ENCODE data around the gene PLXDC2. TPM values are rescaled to one million over a fixed set of nuclear protein-coding genes. Genes with fewer than 3 reads are reported as not detected.
"Not testable (repeated sequence)": the region's sequence is repeated elsewhere in the genome, so short reads cannot be mapped to it uniquely, and the experiment has no call there.

PLXDC2 gene
- total RNA-seq, 1 donor = 46.2 TPM

GRCh38 chr10:20166096-20166675 lies 350.0 kb downstream of the PLXDC2 start:
- no peaks in the 10 kb centered on the region for H3K27me3 ChIP-seq (ENCODE audit: insufficient read depth, low read length)
- no peaks in the 10 kb centered on the region for H3K4me1 ChIP-seq (ENCODE audit: insufficient read depth, low read length)
- H3K9me3 ChIP-seq (ENCODE audit: low read depth, low read length) = no peaks in the 10 kb centered on the region
- H3K4me3 ChIP-seq (ENCODE audit: low read length) = no peak overlapping the region

DNA sequence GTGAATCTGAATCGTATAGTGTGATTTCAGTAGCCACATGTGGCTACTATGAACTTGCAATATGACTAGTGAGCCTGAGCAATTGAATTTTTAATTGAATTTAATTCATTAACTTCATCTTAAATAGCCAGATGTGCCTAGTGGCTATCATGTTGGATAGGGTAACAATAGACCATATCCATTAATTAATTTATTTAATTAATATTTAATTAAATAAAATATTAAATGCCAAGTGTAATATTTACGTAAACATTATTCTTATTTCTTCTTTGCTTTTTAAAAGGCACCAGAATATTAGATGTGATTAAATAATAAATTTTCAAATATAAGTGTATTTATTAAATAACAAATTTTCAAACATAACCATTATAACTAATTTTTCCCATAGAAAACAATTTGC lies 354.4 kb downstream of the PLXDC2 start:
- H3K9me3 ChIP-seq (ENCODE audit: low read depth, low read length) = no peaks in the 10 kb centered on the region
- H3K27me3 ChIP-seq (ENCODE audit: insufficient read depth, low read length) = no peaks in the 10 kb centered on the region
- H3K4me1 ChIP-seq (ENCODE audit: insufficient read depth, low read length) = no peaks in the 10 kb centered on the region
- no peak overlapping the region for H3K4me3 ChIP-seq (ENCODE audit: low read length)

GRCh38 chr10:20173046-20173445 lies 356.8 kb downstream of the PLXDC2 start:
- Histone ChIP-seq H3K4me1 (ENCODE audit: insufficient read depth, low read length) (no peaks in the 10 kb centered on the region), H3K27me3 (ENCODE audit: insufficient read depth, low read length) (no peaks in the 10 kb centered on the region), H3K4me3 (ENCODE audit: low read length) (no peak overlapping the region), H3K9me3 (ENCODE audit: low read depth, low read length) (no peaks in the 10 kb centered on the region)

DNA sequence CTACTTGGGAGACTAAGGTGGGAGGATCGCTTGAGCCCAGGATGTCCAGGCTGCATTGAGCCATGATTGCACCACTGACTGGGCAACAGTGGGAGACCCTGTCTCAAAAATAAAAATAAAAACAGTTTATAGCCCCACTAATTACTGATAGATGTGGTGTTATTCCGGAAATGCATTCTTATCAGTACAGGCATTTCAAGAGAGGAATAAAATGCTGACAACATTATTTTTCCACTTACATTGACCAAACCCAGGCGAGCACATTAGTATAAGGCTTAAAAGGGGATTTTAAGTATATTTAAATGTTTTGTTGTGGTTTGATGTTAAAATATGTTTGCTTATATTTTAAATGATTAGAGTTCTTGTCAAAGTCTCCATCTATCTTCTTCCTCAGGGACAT lies 359.5 kb downstream of the PLXDC2 start:
- Histone ChIP-seq H3K27me3 (ENCODE audit: insufficient read depth, low read length) (no peaks in the 10 kb centered on the region), H3K9me3 (ENCODE audit: low read depth, low read length) (no peaks in the 10 kb centered on the region), H3K4me3 (ENCODE audit: low read length) (no peak overlapping the region), H3K4me1 (ENCODE audit: insufficient read depth, low read length) (no peaks in the 10 kb centered on the region)

DNA sequence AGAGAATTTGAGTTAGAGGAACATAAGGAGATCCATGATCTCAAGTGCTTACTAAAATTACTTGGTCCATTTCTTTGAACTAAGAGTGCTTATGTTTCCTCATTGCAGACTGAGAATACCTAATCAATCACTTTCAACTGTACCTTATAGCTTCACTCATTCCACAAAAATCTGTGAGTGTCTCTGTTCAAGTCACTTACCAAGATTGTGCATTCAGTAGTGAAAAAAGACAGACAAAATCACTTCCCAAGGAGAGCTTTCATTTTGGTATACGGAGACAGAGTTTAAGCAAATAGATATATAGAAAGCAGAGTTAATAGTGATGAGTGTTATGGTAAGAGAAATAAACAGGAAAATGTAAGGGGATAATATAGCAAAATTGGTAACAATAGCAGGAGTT lies 364.5 kb downstream of the PLXDC2 start:
- Histone ChIP-seq H3K27me3 (ENCODE audit: insufficient read depth, low read length) (no peaks in the 10 kb centered on the region), H3K4me1 (ENCODE audit: insufficient read depth, low read length) (no peaks in the 10 kb centered on the region), H3K9me3 (ENCODE audit: low read depth, low read length) (no peaks in the 10 kb centered on the region), H3K4me3 (ENCODE audit: low read length) (no peak overlapping the region)

- Histone ChIP-seq H3K4me3 (ENCODE audit: low read length) (no peak overlapping the region), H3K27me3 (ENCODE audit: insufficient read depth, low read length) (no peaks in the 10 kb centered on the region)
Observed at GRCh38 chr10:20181434-20181833, 365.2 kb downstream of the PLXDC2 start.

DNA sequence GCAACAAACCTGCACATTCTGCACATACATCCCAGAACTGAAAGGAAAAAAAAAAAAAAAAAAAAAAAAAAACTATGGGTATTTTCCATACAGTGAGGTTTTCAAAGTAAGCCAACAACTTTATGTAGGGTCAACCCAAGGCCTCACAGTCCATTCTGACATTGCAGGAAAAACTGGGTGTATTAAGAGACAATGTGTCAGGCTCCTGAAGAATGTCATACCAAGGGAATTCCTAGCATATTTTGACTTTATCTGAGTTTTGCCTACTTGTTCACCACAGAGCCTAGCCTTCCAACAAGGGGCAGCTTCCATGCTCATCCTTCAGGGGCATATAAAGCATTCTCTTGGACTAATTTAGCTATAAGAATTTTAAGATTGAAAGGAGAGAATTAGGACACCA lies 368.9 kb downstream of the PLXDC2 start:
- no peak overlapping the region for H3K4me3 ChIP-seq (ENCODE audit: low read length)
- no peaks in the 10 kb centered on the region for H3K9me3 ChIP-seq (ENCODE audit: low read depth, low read length)
- no peaks in the 10 kb centered on the region for H3K4me1 ChIP-seq (ENCODE audit: insufficient read depth, low read length)
- H3K27me3 ChIP-seq (ENCODE audit: insufficient read depth, low read length) = no peaks in the 10 kb centered on the region

More at GRCh38 chr10:20181434-20181833, 365.2 kb downstream of the PLXDC2 start:
- Histone ChIP-seq H3K9me3 (ENCODE audit: low read depth, low read length) (no peaks in the 10 kb centered on the region), H3K4me1 (ENCODE audit: insufficient read depth, low read length) (no peaks in the 10 kb centered on the region)

- H3K4me1 ChIP-seq (ENCODE audit: insufficient read depth, low read length); H3K9me3 ChIP-seq (ENCODE audit: low read depth, low read length); H3K27me3 ChIP-seq (ENCODE audit: insufficient read depth, low read length); H3K4me3 ChIP-seq (ENCODE audit: low read length): not testable (repeated sequence)
Observed at GRCh38 chr10:20191392-20191791, 375.2 kb downstream of the PLXDC2 start.

- H3K4me3 ChIP-seq (ENCODE audit: low read length) = no peak overlapping the region
- no peaks in the 10 kb centered on the region for H3K27me3 ChIP-seq (ENCODE audit: insufficient read depth, low read length)
- H3K4me1 ChIP-seq (ENCODE audit: insufficient read depth, low read length) = no peaks in the 10 kb centered on the region
- H3K9me3 ChIP-seq (ENCODE audit: low read depth, low read length) = no peaks in the 10 kb centered on the region
Observed at GRCh38 chr10:20195076-20195475, 378.8 kb downstream of the PLXDC2 start.

DNA sequence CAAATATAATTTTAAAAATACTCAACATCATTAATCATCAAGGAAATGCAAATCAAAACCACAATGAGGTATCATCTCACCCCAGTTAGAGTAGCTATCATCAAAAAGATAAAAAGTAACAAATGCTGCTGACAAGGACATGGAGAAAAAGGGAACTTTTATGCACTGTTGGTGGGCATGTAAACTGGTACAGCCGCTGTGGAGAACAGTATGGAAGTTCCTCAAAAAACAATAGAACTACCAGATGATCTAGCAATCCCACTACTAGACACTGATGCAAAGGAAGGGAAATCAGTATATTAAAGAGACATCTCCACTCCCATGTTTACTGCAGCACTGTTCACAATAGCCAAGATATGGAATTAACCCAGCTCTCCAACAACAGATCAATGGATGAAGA lies 384.5 kb downstream of the PLXDC2 start:
- Histone ChIP-seq H3K4me1 (ENCODE audit: insufficient read depth, low read length) (peaks cover 18% of the 10 kb centered on the region), H3K4me3 (ENCODE audit: low read length) (no peak overlapping the region), H3K27me3 (ENCODE audit: insufficient read depth, low read length) (no peaks in the 10 kb centered on the region), H3K9me3 (ENCODE audit: low read depth, low read length) (no peaks in the 10 kb centered on the region)

GRCh38 chr10:20202337-20202736 lies 386.1 kb downstream of the PLXDC2 start:
- peaks cover 18% of the 10 kb centered on the region for H3K4me1 ChIP-seq (ENCODE audit: insufficient read depth, low read length)
- no peak overlapping the region for H3K4me3 ChIP-seq (ENCODE audit: low read length)
- H3K27me3 ChIP-seq (ENCODE audit: insufficient read depth, low read length) = no peaks in the 10 kb centered on the region
- no peaks in the 10 kb centered on the region for H3K9me3 ChIP-seq (ENCODE audit: low read depth, low read length)

DNA sequence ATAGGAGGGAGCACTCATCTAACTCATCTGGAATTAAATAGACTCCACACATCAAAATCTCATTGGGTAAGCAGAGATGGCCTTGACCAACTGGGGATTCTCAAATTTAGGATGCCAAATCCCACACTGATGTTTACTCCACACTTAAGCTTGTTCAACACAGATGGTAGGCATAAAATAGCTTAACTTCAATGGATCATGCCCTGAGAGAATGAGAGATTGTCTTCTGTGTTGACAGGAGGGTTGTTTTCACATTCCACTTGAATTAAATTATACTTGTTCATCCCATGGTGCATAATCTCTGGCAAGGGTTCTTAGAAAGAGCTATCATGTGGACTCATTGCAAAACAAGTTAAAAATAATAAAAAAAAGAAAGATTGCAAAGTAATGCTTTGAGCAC lies 391.4 kb downstream of the PLXDC2 start:
- no peaks in the 10 kb centered on the region for H3K9me3 ChIP-seq (ENCODE audit: low read depth, low read length)
- no peak overlapping the region for H3K4me3 ChIP-seq (ENCODE audit: low read length)
- H3K4me1 ChIP-seq (ENCODE audit: insufficient read depth, low read length) = peaks cover 7% of the 10 kb centered on the region
- no peaks in the 10 kb centered on the region for H3K27me3 ChIP-seq (ENCODE audit: insufficient read depth, low read length)

- not testable (repeated sequence) for H3K9me3 ChIP-seq (ENCODE audit: low read depth, low read length); H3K4me1 ChIP-seq (ENCODE audit: insufficient read depth, low read length); H3K4me3 ChIP-seq (ENCODE audit: low read length); H3K27me3 ChIP-seq (ENCODE audit: insufficient read depth, low read length)
Observed at GRCh38 chr10:20209098-20209497, 392.9 kb downstream of the PLXDC2 start.

GRCh38 chr10:20215547-20216152 lies 399.4 kb downstream of the PLXDC2 start:
- H3K27me3 ChIP-seq (ENCODE audit: insufficient read depth, low read length) = no peaks in the 10 kb centered on the region

DNA sequence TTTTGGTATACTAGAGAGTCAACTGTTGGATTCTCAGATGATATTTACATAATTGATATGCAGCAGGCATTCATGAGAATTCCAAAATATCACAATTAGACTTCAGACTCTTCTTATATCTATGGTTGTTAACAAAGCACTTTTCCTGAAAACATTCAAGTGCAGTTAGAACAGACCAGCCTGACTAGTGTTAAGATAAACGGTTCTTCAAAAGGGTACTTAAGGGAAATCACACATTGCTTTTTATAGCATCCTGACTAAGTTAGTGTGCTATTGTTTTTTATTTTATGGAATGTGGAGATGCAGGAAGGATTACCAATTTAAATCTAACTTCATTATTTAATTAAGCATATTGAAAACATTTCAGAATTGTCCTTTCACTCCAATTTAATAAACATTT lies 405.1 kb downstream of the PLXDC2 start:
- Histone ChIP-seq H3K4me3 (ENCODE audit: low read length) (no peak overlapping the region), H3K27me3 (ENCODE audit: insufficient read depth, low read length) (no peaks in the 10 kb centered on the region), H3K4me1 (ENCODE audit: insufficient read depth, low read length) (no peaks in the 10 kb centered on the region), H3K9me3 (ENCODE audit: low read depth, low read length) (no peaks in the 10 kb centered on the region)

More at GRCh38 chr10:20215547-20216152, 399.4 kb downstream of the PLXDC2 start:
- H3K4me3 ChIP-seq (ENCODE audit: low read length) = no peak overlapping the region
- no peaks in the 10 kb centered on the region for H3K4me1 ChIP-seq (ENCODE audit: insufficient read depth, low read length)
- H3K9me3 ChIP-seq (ENCODE audit: low read depth, low read length) = no peaks in the 10 kb centered on the region

GRCh38 chr10:20228729-20229128 lies 412.5 kb downstream of the PLXDC2 start:
- Histone ChIP-seq H3K9me3 (ENCODE audit: low read depth, low read length) (no peaks in the 10 kb centered on the region), H3K27me3 (ENCODE audit: insufficient read depth, low read length) (no peaks in the 10 kb centered on the region), H3K4me1 (ENCODE audit: insufficient read depth, low read length) (no peaks in the 10 kb centered on the region)

More at GRCh38 chr10:20228729-20229128, 412.5 kb downstream of the PLXDC2 start:
- H3K4me3 ChIP-seq (ENCODE audit: low read length) = no peak overlapping the region

Data from mononuclear cell (primary cell).